HFFc6 (cell line): ENCODE results near the gene RAB37. TPM values are rescaled to one million over a fixed set of nuclear protein-coding genes. Genes with fewer than 3 reads are reported as not detected.
A peak's percentile ranks its signal among the peaks of the same experiment; 100 is the strongest.

ENCODE experiments used
- DNase-seq: peaks from one replicate; pipeline ENCODE4 v3.0.0-alpha.2; 2018
- H3K27ac Mint-ChIP-seq: 2 replicates; pipeline ENCODE4 v1.8.0; 2020; ENCODE audit warnings: mild to moderate bottlenecking, mixed read lengths
- H3K27me3 Mint-ChIP-seq: 2 replicates; pipeline ENCODE4 v1.8.0; 2021; ENCODE audit warnings: mild to moderate bottlenecking, moderate library complexity, mixed read lengths; ENCODE audit not compliant: insufficient read depth
- H3K36me3 Mint-ChIP-seq: 2 replicates; pipeline ENCODE4 v1.8.0; 2021; ENCODE audit warnings: low read depth, mixed read lengths
- H3K4me1 Mint-ChIP-seq: 2 replicates; pipeline ENCODE4 v1.8.0; 2020; ENCODE audit warnings: low read depth, mixed read lengths
- H3K4me3 Mint-ChIP-seq: 2 replicates; pipeline ENCODE4 v1.8.0; 2020; ENCODE audit warnings: mild to moderate bottlenecking, moderate library complexity, mixed read lengths
- H3K9me3 Mint-ChIP-seq: 2 replicates; pipeline ENCODE4 v1.8.0; 2020; ENCODE audit warnings: mild to moderate bottlenecking, mixed read lengths
- CTCF ChIP-seq: fragments of 200-600 bp; sonication (generic); IDR thresholded peaks from 2 replicates; pipeline ENCODE4 v1.5.0; 2021; ENCODE audit warnings: antibody characterized with exemption, mild to moderate bottlenecking
- total RNA-seq, 6 experiments: library from RNA; stranded (reverse); fragmentation: NEBNext Ultra II Directional; extraction: Animal tissue kit (Norgen Biotek cat#: 25700); gene quantifications; 2 replicates in 1 of 6; 3 replicates in 5 of 6; pipeline ENCODE4 v1.2.3, GENCODE V29; 2021

RAB37 gene
- total RNA-seq, 6 experiments from 2014 or later: 0.11 to 0.28 (median 0.12) TPM; not detected in 3

- H3K9me3 Mint-ChIP-seq: no peaks in the 10 kb centered on the region
- no peak overlapping the region for H3K27ac Mint-ChIP-seq
- peaks cover 16% of the 10 kb centered on the region for H3K4me1 Mint-ChIP-seq
- no peak; the same call in 1 of the 2 replicates for TF ChIP-seq CTCF
- no peaks in the 10 kb centered on the region for H3K36me3 Mint-ChIP-seq
- H3K4me3 Mint-ChIP-seq: peak overlapping the region; percentile 29; the same call in 1 of the 2 replicates
- peaks cover 53% of the 10 kb centered on the region for H3K27me3 Mint-ChIP-seq
- DNase-seq: no peak
Observed at GRCh38 chr17:74738051-74738996, 1.3 kb downstream of the RAB37 start.

DNA sequence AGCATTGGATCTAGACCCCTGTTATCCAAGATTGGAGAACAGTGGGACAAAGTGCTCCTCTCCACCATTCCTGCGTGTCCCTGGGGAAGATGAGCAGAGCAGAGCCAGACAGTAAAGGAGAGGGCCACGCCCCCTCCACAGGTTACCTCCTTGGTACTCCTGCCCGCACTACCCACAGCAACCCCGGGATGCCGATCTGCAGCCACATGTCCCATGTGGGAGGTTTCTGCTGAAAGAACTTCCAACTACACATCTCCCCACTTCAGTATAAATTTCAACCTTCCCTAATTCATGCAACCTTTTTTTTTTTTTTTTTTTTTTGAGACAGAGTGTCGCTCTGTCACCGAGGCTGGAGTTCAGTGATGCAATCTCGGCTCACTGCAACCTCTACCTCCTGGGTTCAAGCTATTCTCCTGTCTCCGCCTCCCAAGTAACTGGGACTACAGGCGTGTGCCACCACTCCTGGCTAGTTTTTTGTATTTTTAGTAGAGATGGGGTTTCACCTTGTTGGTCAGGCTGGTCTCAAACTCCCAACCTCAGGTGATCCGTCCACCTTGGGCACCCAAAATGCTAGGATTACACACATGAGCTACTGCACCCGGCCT lies 2.3 kb downstream of the RAB37 start:
- peaks cover 53% of the 10 kb centered on the region for H3K27me3 Mint-ChIP-seq
- TF ChIP-seq CTCF: no peak
- DNase-seq: no peak

GRCh38 chr17:74740173-74740572 lies 3.1 kb downstream of the RAB37 start:
- no peak for DNase-seq
- Mint-ChIP-seq H3K4me3 (no peak overlapping the region), H3K27me3 (peaks cover 51% of the 10 kb centered on the region), H3K4me1 (peaks cover 30% of the 10 kb centered on the region), H3K36me3 (no peaks in the 10 kb centered on the region), H3K9me3 (no peaks in the 10 kb centered on the region), H3K27ac (no peak overlapping the region)
- no peak for TF ChIP-seq CTCF

More for the DNA sequence above, 2.3 kb downstream of the RAB37 start:
- Mint-ChIP-seq H3K36me3 (no peaks in the 10 kb centered on the region), H3K9me3 (no peaks in the 10 kb centered on the region), H3K4me3 (no peak overlapping the region), H3K4me1 (peaks cover 23% of the 10 kb centered on the region), H3K27ac (no peak overlapping the region)

DNA sequence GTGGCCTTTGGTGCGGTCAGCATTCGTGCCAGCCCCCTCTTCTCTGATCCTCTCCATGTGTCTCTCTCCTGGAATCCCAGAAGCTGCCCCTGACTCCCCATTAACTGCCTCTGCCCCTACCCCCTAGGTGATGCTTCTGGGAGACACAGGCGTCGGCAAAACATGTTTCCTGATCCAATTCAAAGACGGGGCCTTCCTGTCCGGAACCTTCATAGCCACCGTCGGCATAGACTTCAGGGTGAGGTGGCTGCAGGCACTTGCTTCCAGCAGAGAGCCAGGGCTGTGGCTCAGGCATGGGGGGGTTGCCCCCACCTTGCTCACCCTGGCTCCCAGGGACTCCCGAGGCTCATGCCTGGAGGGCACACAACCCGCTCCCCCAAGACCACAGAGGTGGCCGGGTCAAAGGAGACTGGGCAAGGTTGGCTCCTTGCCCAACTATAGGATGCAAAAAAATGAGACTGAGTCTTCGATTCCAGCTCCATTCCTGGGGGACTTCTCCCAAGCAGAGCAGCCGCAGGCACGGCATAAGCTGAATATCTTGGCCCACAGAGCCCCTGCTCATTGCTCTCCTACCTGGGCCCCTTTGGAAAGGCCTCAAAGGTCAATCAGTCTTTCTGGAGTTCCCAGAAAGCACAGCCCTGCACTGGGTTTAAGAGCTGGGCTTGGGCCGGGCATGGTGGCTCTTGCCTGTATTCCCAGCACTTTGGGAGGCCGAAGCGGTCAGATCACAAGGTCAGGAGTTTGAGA lies 3.8 kb downstream of the RAB37 start:
- no peak overlapping the region for H3K4me3 Mint-ChIP-seq
- no peaks in the 10 kb centered on the region for H3K9me3 Mint-ChIP-seq

More for the DNA sequence above, 3.8 kb downstream of the RAB37 start:
- Mint-ChIP-seq H3K36me3 (no peaks in the 10 kb centered on the region), H3K27ac (no peak overlapping the region), H3K4me1 (peaks cover 30% of the 10 kb centered on the region), H3K27me3 (peaks cover 47% of the 10 kb centered on the region)
- DNase-seq: no peak
- no peak for TF ChIP-seq CTCF
